SK-MEL-5 (cell line): Measurements from ENCODE around the gene LHPP. TPM values are rescaled to one million over a fixed set of nuclear protein-coding genes. Genes with fewer than 3 reads are reported as not detected.

Source experiments
- DNase-seq: peaks from one replicate; pipeline ENCODE4 v3.0.0-alpha.2; 2016; ENCODE audit warnings: low read depth, low spot score
- in situ Hi-C: cut with HindIII; loops from 2 replicates; pipeline ENCODE4 v1.10.0; 2016; ENCODE audit warnings: low sequenced_read_pairs, high pct_unique_total_duplicates, low pct_unique_long_range_greater_than_20kb
- total RNA-seq: library from RNA; depleted of rRNA; stranded (reverse); fragments of >200 nt; shearing (Covaris generic); gene quantifications from 2 replicates; pipeline ENCODE4 v1.2.3, GENCODE V29; 2014

LHPP gene
- total RNA-seq, 1 experiment from 2014 or later: 4.7 TPM

GRCh38 chr10:124464028-124464965 lies 2.7 kb downstream of the LHPP start:
- DNase-seq: no peak
- in situ Hi-C loops: no loop called here

GRCh38 chr10:124465003-124465776 lies 3.6 kb downstream of the LHPP start:
- DNase-seq: no peak
- in situ Hi-C loops: no loop called here

- no peak for DNase-seq
- in situ Hi-C loops: no loop called here
Measured at GRCh38 chr10:124465777-124466488, 4.3 kb downstream of the LHPP start.

- DNase-seq: no peak
- in situ Hi-C loops: no loop called here
Measured at GRCh38 chr10:124467165-124467564, 5.5 kb downstream of the LHPP start.

- in situ Hi-C loops: no loop called here
- DNase-seq: no peak
Measured at GRCh38 chr10:124468624-124469023, 7.0 kb downstream of the LHPP start.

GRCh38 chr10:124469956-124470484 lies 8.4 kb downstream of the LHPP start:
- in situ Hi-C loops: no loop called here
- DNase-seq: no peak

- no peak for DNase-seq
- in situ Hi-C loops: no loop called here
Measured at GRCh38 chr10:124470544-124471434, 9.2 kb downstream of the LHPP start.

GRCh38 chr10:124472071-124472470 lies 10.4 kb downstream of the LHPP start:
- in situ Hi-C loops: no loop called here
- DNase-seq: no peak

GRCh38 chr10:124473070-124473469 lies 11.4 kb downstream of the LHPP start:
- in situ Hi-C loops: no loop called here

GRCh38 chr10:124474514-124475070 lies 13.0 kb downstream of the LHPP start:
- in situ Hi-C loops: no loop called here
- DNase-seq: no peak

More at GRCh38 chr10:124473070-124473469, 11.4 kb downstream of the LHPP start:
- DNase-seq: no peak

- DNase-seq: no peak
- in situ Hi-C loops: no loop called here
Measured at GRCh38 chr10:124476043-124476725, 14.6 kb downstream of the LHPP start.

GRCh38 chr10:124477614-124478363 lies 16.2 kb downstream of the LHPP start:
- no peak for DNase-seq
- in situ Hi-C loops: no loop called here

- DNase-seq: no peak
- in situ Hi-C loops: no loop called here
Measured at GRCh38 chr10:124478515-124478914, 16.9 kb downstream of the LHPP start.

GRCh38 chr10:124480860-124481259 lies 19.2 kb downstream of the LHPP start:
- in situ Hi-C loops: no loop called here

GRCh38 chr10:124481717-124482116 lies 20.1 kb downstream of the LHPP start:
- no peak for DNase-seq
- in situ Hi-C loops: no loop called here

More at GRCh38 chr10:124480860-124481259, 19.2 kb downstream of the LHPP start:
- DNase-seq: no peak
